ENCODE results near the gene ZNF208. TPM values are rescaled to one million over a fixed set of nuclear protein-coding genes. Genes with fewer than 3 reads are reported as not detected.

The ZNF208 gene
- total and polyA plus RNA-seq, 2 of the 8 experiments (the other 6 are each of a cell fraction or from before 2014, with no cell fraction given): not detected

DNA sequence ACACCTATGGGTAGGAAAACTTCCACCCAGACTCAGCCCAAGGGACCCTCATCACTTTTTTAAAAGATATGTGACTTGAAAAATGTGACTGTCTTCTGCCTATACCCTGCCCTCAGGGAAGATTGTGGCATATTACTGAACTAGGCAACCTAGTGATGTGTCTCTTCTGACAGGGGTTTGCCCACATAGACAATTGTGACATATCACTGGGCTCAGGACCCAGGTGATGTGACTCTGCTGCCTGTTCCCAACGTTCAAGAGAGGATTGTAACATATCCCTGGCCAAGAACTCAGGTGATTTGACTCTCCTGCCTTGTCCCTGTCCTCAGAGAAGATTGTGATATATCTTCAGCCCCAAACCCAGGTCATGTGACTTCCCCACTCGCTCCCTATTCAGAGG lies 88.5 kb downstream of the ZNF208 start (continued):
- no peak for TF ChIP-seq JUND (IDR thresholded peaks at IDR 0.05; ENCODE audit: low read length)
- TF ChIP-seq CHD2 (IDR thresholded peaks at IDR 0.05; ENCODE audit: low read length): no peak
- no peak for TF ChIP-seq ATF3 (IDR thresholded peaks at IDR 0.05; ENCODE audit: insufficient read depth, low read depth, low read length)
- no peak for TF ChIP-seq ASH2L (IDR thresholded peaks at IDR 0.05; ENCODE audit: low read length)
- no peak for TF ChIP-seq YY1 (IDR thresholded peaks at IDR 0.05; ENCODE audit: low read depth, low read length)
- TF ChIP-seq BACH1 (IDR thresholded peaks at IDR 0.05; ENCODE audit: low read length): no peak
- no peak for TF ChIP-seq RBBP5 (IDR thresholded peaks at IDR 0.05; ENCODE audit: borderline replicate concordance, low read depth, low read length)
- TF ChIP-seq ZNF274 (IDR thresholded peaks at IDR 0.05; ENCODE audit: borderline replicate concordance, extremely low read depth, low read length): no peak

Measured in H1 (cell line).